HFF-Myc (cell line): Measurements from ENCODE around the gene RER1.

Source experiments
- DNase-seq: peaks from one replicate; pipeline ENCODE4 v3.0.0-alpha.2; 2011; ENCODE audit warnings: low read depth; ENCODE audit errors: extremely low read depth
- H3K4me3 ChIP-seq: replicated peaks from 2 replicates; pipeline ENCODE4 v1.5.1; 2011; ENCODE audit warnings: low read depth, mild to moderate bottlenecking, control low read depth, low read length
- CTCF ChIP-seq: IDR thresholded peaks from 2 replicates; pipeline ENCODE4 v1.5.1; 2012; ENCODE audit warnings: mild to moderate bottlenecking, low read depth, low read length, control low read depth; ENCODE audit errors: missing control alignments

The RER1 gene

GRCh38 chr1:2433936-2434655 is 42.5 kb downstream of the RER1 start:
- H3K4me3 ChIP-seq = no peak overlapping the region
- no peak for DNase-seq
- TF ChIP-seq CTCF = no peak

GRCh38 chr1:2435091-2435490 is 43.5 kb downstream of the RER1 start:
- H3K4me3 ChIP-seq = no peak overlapping the region
- no peak for TF ChIP-seq CTCF
- no peak for DNase-seq

- no peak for DNase-seq
- no peak overlapping the region for H3K4me3 ChIP-seq
- TF ChIP-seq CTCF = no peak
Observed at GRCh38 chr1:2435746-2436355, 44.2 kb downstream of the RER1 start.

- no peak for TF ChIP-seq CTCF
- no peak overlapping the region for H3K4me3 ChIP-seq
- DNase-seq = no peak
Observed at GRCh38 chr1:2436876-2437275, 45.2 kb downstream of the RER1 start.

GRCh38 chr1:2437617-2438016 is 46.0 kb downstream of the RER1 start:
- no peak overlapping the region for H3K4me3 ChIP-seq
- TF ChIP-seq CTCF = no peak
- no peak for DNase-seq

- DNase-seq = no peak
- no peak overlapping the region for H3K4me3 ChIP-seq
- no peak for TF ChIP-seq CTCF
Observed at GRCh38 chr1:2438038-2438437, 46.4 kb downstream of the RER1 start.
